Suppressor macrophage treated with lipopolysaccharide for 1 hour (primary cell): Measurements from ENCODE around the gene RNF2.

ENCODE experiments used
- DNase-seq, 3 donors: peaks; one replicate each; pipeline ENCODE4 v3.0.0-alpha.2; 2020 to 2022

The RNF2 gene

GRCh38 chr1:185096531-185096930 is 51.2 kb downstream of the RNF2 start:
- peak in 2 of 3 donors; percentile 21 to 43 for DNase-seq

- no peak for DNase-seq
These were observed 58.7 kb downstream of the RNF2 start for GRCh38 chr1:185104083-185104482.

GRCh38 chr1:185105121-185105520 is 59.8 kb downstream of the RNF2 start:
- DNase-seq: no peak

GRCh38 chr1:185108321-185108720 is 63.0 kb downstream of the RNF2 start:
- peak in 1 of 3 donors; percentile 1 for DNase-seq

GRCh38 chr1:185110145-185110544 is 64.8 kb downstream of the RNF2 start:
- DNase-seq: no peak

GRCh38 chr1:185111873-185112272 is 66.5 kb downstream of the RNF2 start:
- no peak for DNase-seq

- no peak for DNase-seq
These were observed 67.0 kb downstream of the RNF2 start for GRCh38 chr1:185112356-185112755.

- no peak for DNase-seq
These were observed 84.3 kb downstream of the RNF2 start for GRCh38 chr1:185129708-185130107.

- no peak for DNase-seq
These were observed 87.2 kb downstream of the RNF2 start for GRCh38 chr1:185132534-185132933.

GRCh38 chr1:185137896-185138545 is 92.7 kb downstream of the RNF2 start:
- no peak for DNase-seq

- DNase-seq: no peak
These were observed 93.9 kb downstream of the RNF2 start for GRCh38 chr1:185139246-185139645.

GRCh38 chr1:185144233-185144632 is 98.9 kb downstream of the RNF2 start:
- DNase-seq: no peak

- DNase-seq: no peak
These were observed 105.9 kb downstream of the RNF2 start for GRCh38 chr1:185151215-185151614.
